Measurements from ENCODE around the gene SYT17.

- TF ChIP-seq POLR2A (IDR thresholded peaks at IDR 0.05) (no peak), CTCF (IDR thresholded peaks at IDR 0.05) (no peak)
These were observed 121.9 kb downstream of the SYT17 start for GRCh38 chr16:19289811-19290485.
